Lower lobe of right lung (tissue), 2 donors: Measurements from ENCODE around the gene MAML3. TPM values are rescaled to one million over a fixed set of nuclear protein-coding genes. Genes with fewer than 3 reads are reported as not detected.

Experiments
- ATAC-seq, 2 donors: fragments of 200-7000 bp; cut with Tn5 transposase; one replicate each; pipeline ENCODE4 v1.9.1; 2020 to 2022; ENCODE audit warnings: mild to moderate bottlenecking in 2 of 2, moderate library complexity in 2 of 2
- DNase-seq: peaks from one replicate; pipeline ENCODE4 v3.0.0-alpha.2; 2020
- H3K27ac ChIP-seq: fragments of 200-600 bp; one replicate; pipeline ENCODE4 v1.8.0; 2022
- H3K27me3 ChIP-seq: fragments of 200-600 bp; one replicate; pipeline ENCODE4 v1.8.0; 2022; ENCODE audit warnings: low read depth
- H3K36me3 ChIP-seq: fragments of 200-600 bp; one replicate; pipeline ENCODE4 v1.8.0; 2022; ENCODE audit warnings: mild to moderate bottlenecking
- H3K4me1 ChIP-seq: fragments of 200-600 bp; one replicate; pipeline ENCODE4 v1.8.0; 2022
- H3K4me3 ChIP-seq: fragments of 200-600 bp; one replicate; pipeline ENCODE4 v1.8.0; 2022; ENCODE audit warnings: mild to moderate bottlenecking
- H3K9me3 ChIP-seq: fragments of 200-600 bp; one replicate; pipeline ENCODE4 v1.8.0; 2022
- intact Hi-C: fragments of 100-400 bp; cut with DNase I; formaldehyde crosslinking; loops from one replicate; pipeline ENCODE4 v1.11.0; 2022
- total RNA-seq: library from RNA; stranded (reverse); fragmentation: NEBNext Ultra II Directional; extraction: Animal tissue kit (Norgen Biotek cat#: 25700); gene quantifications from one replicate; pipeline ENCODE4 v1.2.1, GENCODE V29; 2021
- TF ChIP-seq, protein P1 (sequence below): fragments of 200-600 bp; IDR thresholded peaks from one replicate; pipeline ENCODE4 v1.8.0; 2022; ENCODE audit warnings: antibody characterized with exemption, mild to moderate bottlenecking
- donor health status: DM: no; HTN: yes; CAD: no; lungs with severe emphysema.

The MAML3 gene
- total RNA-seq, 1 donor from 2014 or later = 12.5 TPM

DNA sequence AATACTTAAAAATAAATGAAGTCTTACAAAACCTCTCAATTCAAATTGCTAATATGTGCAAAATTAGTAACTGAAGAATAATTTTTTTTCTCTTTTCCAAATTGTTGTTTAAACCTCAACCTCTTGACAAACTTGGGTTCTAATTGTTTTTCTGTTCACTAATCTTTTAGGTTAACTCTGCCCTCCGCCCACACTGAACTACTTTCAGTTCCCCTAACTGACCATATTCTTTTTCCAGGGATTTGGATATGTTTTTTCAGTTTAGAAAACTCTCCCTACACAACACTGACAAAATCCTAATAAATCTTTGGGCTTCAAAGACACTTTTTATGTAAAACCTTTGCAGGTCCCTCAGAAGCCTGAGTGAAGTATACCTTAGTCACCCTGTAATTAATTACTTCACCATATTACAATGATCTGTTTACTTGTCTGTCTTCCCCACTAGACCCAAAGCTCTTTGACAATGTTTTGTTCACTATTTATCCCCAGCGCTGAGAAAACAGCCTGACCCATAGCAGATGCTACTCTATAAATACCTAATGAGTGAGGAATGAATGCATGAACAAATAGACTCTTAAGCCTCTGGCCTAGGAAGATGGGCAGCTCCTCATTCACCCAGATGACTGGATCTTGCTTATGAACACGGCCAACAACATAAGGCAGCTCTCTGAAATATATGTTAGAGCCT is 134.9 kb downstream of the MAML3 start:
- Histone ChIP-seq H3K9me3 (no peaks in the 10 kb centered on the region), H3K27ac (peak overlapping the region; percentile 42), H3K36me3 (no peaks in the 10 kb centered on the region), H3K27me3 (no peaks in the 10 kb centered on the region), H3K4me1 (peaks cover 24% of the 10 kb centered on the region), H3K4me3 (no peak overlapping the region)
- peak in 1 of 2 donors; percentile 26 for ATAC-seq
- TF ChIP-seq, protein P1, sequence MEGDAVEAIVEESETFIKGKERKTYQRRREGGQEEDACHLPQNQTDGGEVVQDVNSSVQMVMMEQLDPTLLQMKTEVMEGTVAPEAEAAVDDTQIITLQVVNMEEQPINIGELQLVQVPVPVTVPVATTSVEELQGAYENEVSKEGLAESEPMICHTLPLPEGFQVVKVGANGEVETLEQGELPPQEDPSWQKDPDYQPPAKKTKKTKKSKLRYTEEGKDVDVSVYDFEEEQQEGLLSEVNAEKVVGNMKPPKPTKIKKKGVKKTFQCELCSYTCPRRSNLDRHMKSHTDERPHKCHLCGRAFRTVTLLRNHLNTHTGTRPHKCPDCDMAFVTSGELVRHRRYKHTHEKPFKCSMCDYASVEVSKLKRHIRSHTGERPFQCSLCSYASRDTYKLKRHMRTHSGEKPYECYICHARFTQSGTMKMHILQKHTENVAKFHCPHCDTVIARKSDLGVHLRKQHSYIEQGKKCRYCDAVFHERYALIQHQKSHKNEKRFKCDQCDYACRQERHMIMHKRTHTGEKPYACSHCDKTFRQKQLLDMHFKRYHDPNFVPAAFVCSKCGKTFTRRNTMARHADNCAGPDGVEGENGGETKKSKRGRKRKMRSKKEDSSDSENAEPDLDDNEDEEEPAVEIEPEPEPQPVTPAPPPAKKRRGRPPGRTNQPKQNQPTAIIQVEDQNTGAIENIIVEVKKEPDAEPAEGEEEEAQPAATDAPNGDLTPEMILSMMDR = no peak
- intact Hi-C loops = loop anchor here (10.0 kb wide), 1 partner anchor 236 kb away; no protein-coding TSS in a partner anchor
- DNase-seq = no peak

DNA sequence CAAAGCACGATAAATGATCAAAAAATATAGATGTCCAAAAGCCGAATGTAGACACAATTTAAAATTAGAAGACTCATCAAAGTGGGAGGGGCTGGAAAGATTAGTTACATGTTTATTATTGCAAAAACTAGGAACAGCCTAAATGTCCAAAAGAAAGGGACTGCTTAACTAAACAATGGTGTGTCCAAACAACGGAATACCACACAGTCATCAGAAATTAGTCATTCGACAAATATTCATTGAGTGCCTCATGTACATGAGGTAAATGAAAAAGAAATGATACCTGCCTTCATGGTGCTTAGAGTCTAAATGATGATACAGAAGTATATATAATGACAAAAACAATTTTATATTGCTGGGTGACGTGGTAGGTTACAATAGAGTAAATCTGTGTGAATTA is 139.7 kb downstream of the MAML3 start:
- H3K27me3 ChIP-seq = no peaks in the 10 kb centered on the region
- H3K9me3 ChIP-seq = no peaks in the 10 kb centered on the region
- no peaks in the 10 kb centered on the region for H3K36me3 ChIP-seq
- DNase-seq (no peak), ATAC-seq (no peak)
- H3K4me3 ChIP-seq = no peak overlapping the region
- H3K27ac ChIP-seq = no peak overlapping the region
- H3K4me1 ChIP-seq = peaks cover 16% of the 10 kb centered on the region
- intact Hi-C loops = loop anchor here (10.0 kb wide), 1 partner anchor 241 kb away; no protein-coding TSS in a partner anchor
- TF ChIP-seq, protein P1 = no peak

DNA sequence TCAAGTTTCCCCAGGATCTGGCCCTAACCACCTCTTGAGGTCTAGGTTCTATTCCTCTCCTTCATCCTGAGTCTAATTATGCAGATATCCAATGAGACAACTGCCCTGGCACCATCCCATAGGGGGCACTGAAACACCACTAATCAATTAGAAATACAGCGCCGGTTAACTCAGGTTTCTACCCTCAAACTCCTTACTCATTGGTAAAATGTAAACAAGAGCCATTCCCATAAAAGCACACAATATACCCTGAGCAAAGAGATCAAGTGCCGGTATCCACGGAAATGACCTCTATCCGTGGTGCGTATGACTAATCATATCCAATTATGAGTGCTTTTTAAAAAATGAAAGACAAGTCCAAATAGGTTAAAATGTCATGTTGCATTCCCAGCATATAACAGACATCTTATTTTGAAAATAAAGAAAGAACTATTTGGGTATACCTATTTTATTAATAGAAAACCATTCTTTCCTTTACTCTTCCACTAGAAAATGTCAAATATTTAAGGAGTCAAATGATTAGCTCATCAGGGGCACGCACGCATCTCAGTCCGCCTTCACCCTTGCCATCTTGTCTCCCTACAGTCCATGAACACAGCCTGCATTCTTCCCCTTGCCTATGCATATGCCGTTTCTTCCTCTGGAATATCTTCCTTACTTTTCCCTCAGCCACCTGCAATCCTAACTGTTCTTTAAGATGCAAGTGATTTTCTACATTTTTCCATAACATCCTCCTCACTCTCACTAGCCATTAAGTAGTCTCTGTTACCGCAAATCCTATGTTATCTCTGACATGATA is 141.1 kb downstream of the MAML3 start:
- TF ChIP-seq, protein P1 = peak; percentile 67
- DNase-seq = peak; percentile 54
- no peak overlapping the region for H3K4me3 ChIP-seq
- H3K27ac ChIP-seq = no peak overlapping the region
- intact Hi-C loops = loop anchor here (10.0 kb wide), 1 partner anchor 242 kb away; no protein-coding TSS in a partner anchor
- peak; percentile 94 to 96 for ATAC-seq
- no peaks in the 10 kb centered on the region for H3K36me3 ChIP-seq
- peaks cover 11% of the 10 kb centered on the region for H3K4me1 ChIP-seq
- H3K9me3 ChIP-seq = no peaks in the 10 kb centered on the region
- H3K27me3 ChIP-seq = no peaks in the 10 kb centered on the region

DNA sequence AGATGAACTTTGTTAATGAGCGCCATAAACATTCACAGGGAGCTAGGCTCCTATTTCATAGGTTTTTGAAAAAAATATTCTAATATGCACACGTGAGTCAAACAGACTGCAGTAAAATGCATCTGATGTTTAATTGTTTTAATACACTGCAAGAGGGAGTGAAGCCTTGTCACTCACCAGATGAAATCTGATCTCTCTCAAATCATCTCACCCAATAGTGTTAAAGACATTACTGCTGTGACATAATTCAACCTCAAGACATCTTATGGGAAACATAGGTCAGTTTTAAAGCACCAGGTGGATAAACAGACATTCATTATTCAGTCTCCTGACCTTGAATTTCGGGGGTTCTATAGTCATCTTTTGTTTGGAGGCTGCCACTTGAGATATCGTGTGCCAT is 148.3 kb downstream of the MAML3 start:
- ATAC-seq (no peak), DNase-seq (no peak)
- TF ChIP-seq, protein P1 = no peak
- Histone ChIP-seq H3K27ac (no peak overlapping the region), H3K4me1 (peaks cover 25% of the 10 kb centered on the region), H3K4me3 (no peak overlapping the region), H3K9me3 (no peaks in the 10 kb centered on the region), H3K36me3 (no peaks in the 10 kb centered on the region), H3K27me3 (no peaks in the 10 kb centered on the region)
- intact Hi-C loops = no loop called here

DNA sequence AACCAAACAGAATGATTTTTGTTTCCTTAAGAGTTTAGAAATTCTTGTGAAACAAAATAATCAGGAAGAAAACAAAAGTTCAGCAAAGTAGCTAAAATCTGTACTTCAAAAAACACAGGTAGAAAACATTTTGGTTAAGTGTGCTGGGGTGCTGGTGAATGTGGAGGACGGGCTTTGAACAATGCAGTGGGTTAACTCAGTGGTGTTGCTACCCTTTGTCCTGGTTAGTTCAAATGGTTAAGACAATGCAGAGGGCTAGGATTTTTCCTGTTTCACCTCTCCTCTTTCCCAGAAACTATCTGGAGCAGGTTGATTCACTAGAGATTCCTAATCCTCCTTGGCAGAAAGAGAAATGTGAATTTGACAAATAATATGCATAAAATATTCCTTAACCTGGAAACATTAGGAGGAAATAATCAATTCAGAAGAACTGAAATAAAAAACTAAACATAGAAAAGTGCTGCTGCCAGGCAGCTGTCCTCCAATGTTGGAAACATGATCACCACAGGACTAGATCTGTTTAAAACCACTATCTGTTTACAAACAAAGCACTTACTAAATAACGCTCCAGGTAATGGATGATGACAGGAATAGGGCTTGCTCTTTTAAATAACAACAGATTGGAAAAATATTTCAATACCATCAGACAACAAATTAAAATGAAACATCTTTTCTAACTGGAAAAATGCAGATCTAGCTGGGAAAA is 148.9 kb downstream of the MAML3 start:
- peak in 1 of 2 donors; percentile 48 for ATAC-seq

More for the DNA sequence above, 148.9 kb downstream of the MAML3 start:
- H3K27me3 ChIP-seq = no peaks in the 10 kb centered on the region
- peaks cover 25% of the 10 kb centered on the region for H3K4me1 ChIP-seq
- DNase-seq = no peak
- H3K9me3 ChIP-seq = no peaks in the 10 kb centered on the region
- H3K36me3 ChIP-seq = no peaks in the 10 kb centered on the region
- peak overlapping the region; percentile 44 for H3K4me3 ChIP-seq
- peak overlapping the region; percentile 56 for H3K27ac ChIP-seq
- TF ChIP-seq, protein P1 = no peak
- intact Hi-C loops = no loop called here
